Measurements from ENCODE around the gene PCCA.
"Not testable (repeated sequence)": the region's sequence is repeated elsewhere in the genome, so short reads cannot be mapped to it uniquely, and the experiment has no call there.

PCCA gene

DNA sequence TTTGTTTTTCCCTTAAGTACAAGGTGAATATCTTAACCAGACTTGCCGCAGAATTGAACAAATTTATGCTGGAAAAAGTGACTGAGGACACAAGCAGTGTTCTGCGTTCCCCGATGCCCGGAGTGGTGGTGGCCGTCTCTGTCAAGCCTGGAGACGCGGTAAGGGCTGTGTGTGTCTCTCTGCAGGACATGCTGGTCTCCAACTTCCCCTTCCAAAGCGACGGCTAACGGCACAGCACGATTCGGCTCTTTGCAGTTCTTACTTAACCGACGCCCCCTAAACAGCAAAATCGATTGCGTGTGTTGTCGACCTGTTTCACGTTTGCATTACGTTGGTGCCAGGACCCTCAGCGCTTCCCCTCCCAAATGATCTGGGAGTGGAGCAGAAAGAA is 426.5 kb downstream of the PCCA start:
- no peak for DNase-seq
- peaks cover 6% of the 10 kb centered on the region for H3K27me3 Mint-ChIP-seq
- no peak for ATAC-seq
- no peak overlapping the region for H3K27ac Mint-ChIP-seq
- no peak overlapping the region for H3K4me3 Mint-ChIP-seq
- peaks cover 5% of the 10 kb centered on the region for H3K4me1 Mint-ChIP-seq
- no peaks in the 10 kb centered on the region for H3K9me3 Mint-ChIP-seq

DNA sequence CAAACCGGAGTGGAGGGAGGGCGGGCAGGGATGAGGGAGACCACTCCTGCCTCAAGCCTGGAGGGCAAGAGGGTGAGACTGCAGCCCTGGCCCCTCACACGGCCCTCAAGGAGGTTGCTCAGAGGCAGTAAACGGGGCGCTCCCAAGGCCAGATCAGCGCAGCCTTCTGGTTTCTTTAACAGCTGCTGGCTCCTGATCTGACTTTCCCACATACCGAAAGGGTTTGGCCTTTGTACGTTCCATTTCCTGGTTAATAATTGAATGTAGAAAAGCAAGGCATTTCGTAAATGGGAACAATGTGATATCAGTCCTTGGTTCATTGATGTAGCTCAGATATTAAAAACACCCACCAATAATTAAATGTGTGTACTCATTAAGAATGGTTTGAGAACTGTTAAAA is 428.2 kb downstream of the PCCA start:
- no peak overlapping the region for H3K4me3 Mint-ChIP-seq
- H3K27ac Mint-ChIP-seq = no peak overlapping the region
- no peak for ATAC-seq

DNA sequence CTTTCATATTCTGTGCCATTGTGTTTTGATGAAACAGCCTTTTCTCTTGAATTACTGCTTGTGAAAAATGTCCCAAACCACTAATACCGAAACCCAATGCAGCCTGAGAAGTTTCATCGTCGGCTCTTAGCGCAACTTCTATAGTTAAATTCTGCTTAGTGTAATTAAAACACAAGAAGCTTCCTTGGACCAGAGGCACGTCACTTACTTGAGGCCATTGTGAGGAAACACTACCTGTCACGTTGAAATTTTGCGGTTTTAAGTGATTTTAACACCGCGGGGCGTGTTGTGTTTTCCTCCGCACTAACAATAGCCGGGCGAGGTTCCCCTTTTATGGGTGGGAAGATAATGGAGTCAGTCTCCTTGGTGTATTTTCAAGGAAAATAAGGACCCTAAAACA is 428.8 kb downstream of the PCCA start:
- DNase-seq (no peak), ATAC-seq (no peak)
- H3K27me3 Mint-ChIP-seq = peaks cover 6% of the 10 kb centered on the region
- H3K27ac Mint-ChIP-seq = no peak overlapping the region
- no peaks in the 10 kb centered on the region for H3K9me3 Mint-ChIP-seq
- peaks cover 10% of the 10 kb centered on the region for H3K4me1 Mint-ChIP-seq
- H3K4me3 Mint-ChIP-seq = no peak overlapping the region

More for the DNA sequence above, 428.2 kb downstream of the PCCA start:
- Mint-ChIP-seq H3K27me3 (peaks cover 6% of the 10 kb centered on the region), H3K4me1 (peaks cover 11% of the 10 kb centered on the region), H3K9me3 (no peaks in the 10 kb centered on the region)
- DNase-seq = no peak

DNA sequence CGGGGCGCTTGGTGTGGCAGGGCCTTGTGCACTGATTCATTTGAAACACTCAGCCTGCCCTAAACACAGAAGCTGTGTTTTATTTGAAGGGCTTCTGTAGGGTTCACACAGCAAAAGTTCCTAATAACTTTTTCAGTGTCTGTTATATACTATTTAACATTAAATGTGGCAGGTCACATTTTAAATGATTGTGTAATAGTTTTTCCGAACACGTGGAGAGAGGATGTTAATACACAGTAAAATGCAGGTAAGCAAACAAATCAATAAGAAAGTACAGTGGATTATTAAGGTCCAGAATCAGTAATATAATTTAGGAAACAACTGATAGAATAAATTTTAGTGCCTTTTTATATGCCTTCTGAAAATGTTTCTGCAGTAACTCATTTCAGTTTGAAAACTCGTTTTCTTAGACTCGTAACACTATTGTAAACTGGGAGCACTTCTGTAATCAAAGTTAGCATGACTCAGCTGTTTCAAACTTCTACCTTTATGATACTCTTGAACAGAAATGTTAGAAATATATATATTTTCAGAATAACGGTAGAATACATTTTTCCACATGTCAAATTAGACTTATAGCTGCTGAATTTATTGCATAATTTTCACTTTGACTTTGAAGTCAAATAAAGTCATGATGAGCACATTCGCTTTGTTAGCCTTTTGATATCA is 429.6 kb downstream of the PCCA start:
- peaks cover 9% of the 10 kb centered on the region for H3K4me1 Mint-ChIP-seq
- H3K27me3 Mint-ChIP-seq = peaks cover 6% of the 10 kb centered on the region
- DNase-seq (no peak), ATAC-seq (no peak)
- H3K4me3 Mint-ChIP-seq = no peak overlapping the region
- no peaks in the 10 kb centered on the region for H3K9me3 Mint-ChIP-seq
- H3K27ac Mint-ChIP-seq = no peak overlapping the region

DNA sequence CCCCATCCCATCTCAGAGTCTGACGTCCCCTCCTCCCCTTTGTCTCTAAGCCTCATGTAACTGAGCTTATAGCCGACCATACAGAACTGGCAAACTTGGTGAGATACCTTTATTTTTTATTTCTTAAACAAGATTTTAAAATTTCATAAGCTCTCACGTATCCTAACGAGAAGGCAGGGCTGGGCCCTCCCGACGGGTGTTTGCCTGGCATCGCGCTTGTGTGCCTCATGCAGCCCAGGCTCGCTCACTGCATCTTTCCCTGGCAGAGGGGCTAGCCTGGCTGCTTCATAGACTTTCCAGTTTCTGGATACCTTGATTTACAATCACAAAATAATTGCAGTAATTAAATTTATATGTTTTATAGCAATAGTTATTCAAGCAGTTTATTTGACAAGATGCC is 430.7 kb downstream of the PCCA start:
- peaks cover 2% of the 10 kb centered on the region for H3K27me3 Mint-ChIP-seq
- DNase-seq (no peak), ATAC-seq (no peak)
- no peak overlapping the region for H3K4me3 Mint-ChIP-seq
- H3K27ac Mint-ChIP-seq = no peak overlapping the region
- no peaks in the 10 kb centered on the region for H3K9me3 Mint-ChIP-seq
- H3K4me1 Mint-ChIP-seq = peaks cover 9% of the 10 kb centered on the region

DNA sequence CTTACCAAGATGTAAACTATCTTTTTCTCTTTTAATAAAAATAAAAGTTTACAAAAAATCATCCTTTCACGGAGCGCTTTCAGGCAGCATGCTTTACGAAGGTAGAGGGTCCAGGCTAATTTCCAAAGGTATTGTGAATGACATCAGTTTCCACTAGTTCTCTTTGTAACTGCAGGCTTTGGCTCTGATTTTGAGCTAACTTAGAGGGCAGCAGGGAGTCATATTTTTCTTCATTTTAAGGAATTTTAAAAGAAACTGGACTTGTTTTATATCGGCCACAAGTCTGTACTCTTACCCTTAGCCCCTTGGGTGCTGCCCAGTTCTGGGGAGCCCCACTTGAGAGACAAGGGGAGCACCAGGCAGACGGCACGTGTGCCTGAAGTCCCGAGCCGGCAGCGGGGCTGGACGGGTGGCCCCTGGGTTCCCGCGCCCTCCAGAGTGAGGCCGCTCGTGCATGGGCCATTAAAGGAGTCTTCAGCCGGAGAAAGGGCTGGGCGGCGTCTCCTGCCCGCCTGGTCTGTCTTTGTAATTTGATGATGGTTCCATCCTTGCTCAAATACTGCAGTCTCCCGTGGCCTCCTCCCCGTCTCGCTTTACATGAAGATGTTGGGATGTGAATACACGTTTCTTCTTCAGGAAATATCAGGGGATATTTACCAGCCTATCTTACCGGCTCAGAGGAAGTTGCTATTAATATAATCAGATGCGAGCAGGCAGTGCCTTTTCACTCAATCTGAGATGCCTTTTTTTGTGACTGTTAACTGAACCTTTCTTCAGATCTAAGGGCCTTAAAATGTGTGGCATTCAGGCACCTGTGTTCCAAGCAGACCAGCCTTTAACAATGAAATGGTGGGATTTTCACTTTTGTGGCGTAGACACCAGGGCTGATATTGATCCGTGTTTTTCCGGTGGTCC is 432.3 kb downstream of the PCCA start:
- Mint-ChIP-seq H3K27ac (no peak overlapping the region), H3K9me3 (no peaks in the 10 kb centered on the region), H3K27me3 (no peaks in the 10 kb centered on the region), H3K4me1 (peaks cover 9% of the 10 kb centered on the region), H3K4me3 (peak overlapping the region; percentile 2 to 59)
- no peak for ATAC-seq
- no peak for DNase-seq

DNA sequence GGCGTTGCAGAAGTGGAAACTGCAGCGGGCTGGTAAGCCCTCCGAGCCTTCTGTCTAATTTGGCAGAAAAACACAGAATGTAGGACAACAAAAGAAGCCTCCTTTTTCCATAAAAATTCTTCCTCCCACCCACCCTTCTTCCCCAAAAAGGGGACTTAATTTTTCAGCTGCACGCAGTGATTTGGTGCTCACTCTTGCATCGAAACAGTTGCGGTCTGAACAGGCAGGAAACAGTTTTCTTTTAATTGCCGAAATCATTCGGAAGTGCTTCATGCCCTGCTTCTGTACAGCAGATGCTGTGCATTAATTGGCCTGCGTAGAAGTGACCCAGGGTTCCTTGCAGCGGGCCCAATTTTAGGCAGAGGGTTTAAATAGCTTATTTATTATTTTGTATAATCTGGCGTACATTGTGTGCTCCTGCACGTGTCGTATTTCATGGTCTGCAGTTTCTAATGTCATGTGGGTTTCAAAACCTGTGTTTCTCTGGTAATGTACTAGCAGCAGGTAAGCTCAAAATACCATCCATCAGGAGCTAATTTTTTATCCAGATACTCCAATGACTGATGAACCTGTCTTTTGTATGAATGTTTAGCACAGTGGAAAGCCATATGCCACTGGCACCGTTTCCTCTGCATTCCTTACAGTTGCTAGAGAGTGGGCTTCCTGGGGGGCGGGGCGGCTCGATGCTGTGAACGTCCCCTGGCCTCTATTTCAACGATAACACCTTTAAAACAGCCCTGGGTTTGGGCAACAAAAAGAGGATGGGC is 433.1 kb downstream of the PCCA start:
- no peaks in the 10 kb centered on the region for H3K27me3 Mint-ChIP-seq
- DNase-seq = no peak
- H3K27ac Mint-ChIP-seq = no peak overlapping the region
- peak overlapping the region; percentile 2 to 59 for H3K4me3 Mint-ChIP-seq
- no peaks in the 10 kb centered on the region for H3K9me3 Mint-ChIP-seq
- peaks cover 9% of the 10 kb centered on the region for H3K4me1 Mint-ChIP-seq
- peak; percentile 59 for ATAC-seq

DNA sequence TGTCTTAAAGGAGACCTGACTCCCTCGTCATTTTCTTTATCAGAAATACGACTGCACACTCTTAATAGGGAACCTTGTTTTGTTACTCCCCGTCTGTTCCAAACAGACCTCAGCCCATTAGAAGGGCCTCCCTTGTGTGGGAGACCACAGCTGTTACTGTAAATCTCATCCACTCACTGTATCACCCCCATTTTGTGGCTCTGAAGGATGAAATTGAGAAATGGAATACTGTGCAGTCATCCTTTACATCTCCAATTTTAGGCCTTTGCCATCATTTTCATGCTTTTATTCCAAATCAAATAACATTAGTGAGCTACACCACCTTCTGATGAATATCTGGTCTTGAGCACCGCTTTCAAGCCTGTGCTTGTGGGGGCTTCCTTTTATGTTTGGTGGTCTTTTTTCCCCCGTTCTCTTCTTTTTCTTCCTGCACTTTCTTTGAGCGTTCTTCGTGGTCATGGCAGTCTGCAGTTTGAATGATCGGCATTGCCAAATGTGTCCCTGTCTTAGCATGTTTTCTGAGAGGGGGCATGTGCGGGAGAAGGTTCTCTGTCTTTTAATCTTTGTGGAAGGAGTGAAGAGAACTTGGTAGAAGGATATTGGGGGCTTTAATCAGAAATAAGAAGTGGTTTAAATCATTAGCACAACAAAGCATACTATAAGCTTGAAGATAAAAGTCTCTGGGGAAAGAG is 433.9 kb downstream of the PCCA start:
- Mint-ChIP-seq H3K27me3 (no peaks in the 10 kb centered on the region), H3K9me3 (no peaks in the 10 kb centered on the region), H3K27ac (no peak overlapping the region), H3K4me1 (peaks cover 9% of the 10 kb centered on the region), H3K4me3 (no peak overlapping the region)
- DNase-seq (no peak), ATAC-seq (no peak)

DNA sequence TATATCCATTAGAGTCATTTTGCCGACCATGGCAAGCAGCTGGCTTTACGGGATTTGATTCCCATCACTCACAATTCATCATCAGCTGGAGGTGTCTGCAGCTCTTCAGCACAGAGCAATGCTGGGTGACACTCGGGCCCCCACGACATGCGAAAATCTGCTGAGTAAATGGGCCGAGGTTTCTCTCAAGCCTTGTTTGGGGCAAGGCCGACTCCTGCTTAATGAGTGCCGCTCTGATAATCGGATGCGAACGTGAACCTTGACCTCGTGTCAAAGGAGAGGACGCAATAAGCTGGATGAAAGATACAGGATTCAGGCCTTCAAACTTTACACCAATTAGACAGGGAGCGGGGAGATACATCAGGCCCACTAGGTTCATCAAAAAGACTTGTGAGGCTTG is 434.5 kb downstream of the PCCA start:
- peak overlapping the region in 1 of 2 donors; percentile 8 for H3K27ac Mint-ChIP-seq
- ATAC-seq = no peak

DNA sequence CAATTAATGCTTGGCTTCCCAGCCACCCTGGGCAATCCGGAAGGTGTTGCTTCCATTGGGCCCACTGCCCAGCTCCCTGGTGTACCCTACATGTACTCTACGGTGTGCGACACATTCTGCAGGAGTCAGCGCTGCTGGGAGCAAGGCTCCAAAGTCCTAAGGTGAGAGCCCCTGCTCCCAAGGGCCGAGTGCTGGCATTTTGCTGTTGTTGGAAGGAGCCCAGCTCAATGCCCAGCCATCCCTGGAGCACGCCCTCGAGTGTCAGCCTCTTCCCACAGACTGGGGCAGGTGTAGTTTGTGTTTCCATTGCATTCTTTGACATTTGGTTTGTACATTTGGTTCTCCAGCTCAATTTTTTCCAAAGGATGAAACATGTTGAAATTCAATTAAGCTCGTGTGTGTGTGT is 435.1 kb downstream of the PCCA start:
- Mint-ChIP-seq H3K27me3 (no peaks in the 10 kb centered on the region), H3K27ac (no peak overlapping the region), H3K4me1 (peaks cover 9% of the 10 kb centered on the region), H3K4me3 (no peak overlapping the region), H3K9me3 (no peaks in the 10 kb centered on the region)
- ATAC-seq = no peak
- no peak for DNase-seq

More for the DNA sequence above, 434.5 kb downstream of the PCCA start:
- Mint-ChIP-seq H3K4me3 (no peak overlapping the region), H3K4me1 (peaks cover 9% of the 10 kb centered on the region), H3K9me3 (no peaks in the 10 kb centered on the region), H3K27me3 (no peaks in the 10 kb centered on the region)
- DNase-seq = no peak

DNA sequence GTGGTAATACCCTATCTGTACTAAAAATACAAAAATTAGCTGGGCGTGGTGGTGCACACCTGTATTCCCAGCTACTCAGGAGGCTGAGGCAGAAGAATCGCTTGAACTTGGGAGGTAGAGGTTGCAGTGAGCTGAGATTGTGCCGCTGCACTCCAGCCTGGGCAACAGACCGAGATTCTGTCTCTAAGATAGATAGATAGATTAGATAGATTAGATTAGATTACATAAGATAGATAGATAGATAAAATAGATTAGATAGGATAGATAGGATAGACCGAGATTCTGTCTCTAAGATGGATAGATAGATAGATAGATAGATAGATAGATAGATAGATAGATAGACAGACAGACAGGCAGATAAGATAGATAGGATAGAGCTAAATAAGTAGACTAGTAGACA is 435.8 kb downstream of the PCCA start:
- H3K4me1 Mint-ChIP-seq, DNase-seq, H3K27me3 Mint-ChIP-seq, H3K9me3 Mint-ChIP-seq, ATAC-seq, H3K4me3 Mint-ChIP-seq: not testable (repeated sequence)
- peak overlapping the region in 1 of 2 donors; percentile 55 for H3K27ac Mint-ChIP-seq

DNA sequence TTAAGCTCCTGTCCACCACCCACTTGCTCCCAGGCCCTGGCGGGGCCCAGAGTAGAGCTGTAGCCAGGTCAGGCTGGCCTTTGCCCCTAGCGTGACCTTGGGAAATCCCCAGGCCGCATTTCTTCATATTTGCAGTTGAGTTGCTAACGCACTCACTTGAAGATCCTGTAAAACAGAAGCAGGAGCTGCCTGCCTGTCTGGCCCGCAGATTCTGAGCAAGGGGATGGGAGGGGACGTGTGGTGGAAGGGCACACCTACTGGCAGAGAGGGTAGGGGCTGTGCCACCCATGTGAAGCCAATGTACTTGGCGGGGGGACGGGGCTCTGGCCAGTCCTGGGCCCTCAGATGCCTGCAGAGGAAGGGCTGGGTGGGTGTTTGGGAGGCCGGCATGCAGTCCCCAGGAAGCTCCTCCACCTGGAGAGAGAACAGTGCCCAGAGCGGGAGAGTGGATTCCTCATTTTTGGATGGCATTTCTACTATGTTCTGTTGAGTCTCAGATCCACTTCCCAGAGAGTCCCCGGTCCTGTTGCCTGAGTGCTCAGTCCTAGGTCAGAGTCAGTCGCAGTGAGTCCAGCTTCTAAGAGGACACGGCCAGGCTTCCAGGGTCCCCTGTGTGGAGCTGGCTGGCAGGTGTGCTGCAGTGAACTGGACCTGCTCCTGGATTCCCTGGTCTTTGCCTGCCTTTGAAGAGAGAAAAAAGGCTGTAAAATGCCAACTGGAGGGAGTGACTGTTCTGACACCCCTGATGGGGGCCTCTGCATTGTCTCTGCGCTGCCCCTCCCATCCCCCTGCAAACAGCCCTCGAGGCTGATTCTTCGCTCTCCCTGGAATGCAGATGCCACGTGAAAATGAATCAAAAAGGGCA is 436.8 kb downstream of the PCCA start:
- no peak overlapping the region for H3K27ac Mint-ChIP-seq
- H3K9me3 Mint-ChIP-seq = no peaks in the 10 kb centered on the region
- H3K4me1 Mint-ChIP-seq = peaks cover 9% of the 10 kb centered on the region
- ATAC-seq (no peak), DNase-seq (no peak)
- H3K27me3 Mint-ChIP-seq = no peaks in the 10 kb centered on the region
- no peak overlapping the region for H3K4me3 Mint-ChIP-seq

DNA sequence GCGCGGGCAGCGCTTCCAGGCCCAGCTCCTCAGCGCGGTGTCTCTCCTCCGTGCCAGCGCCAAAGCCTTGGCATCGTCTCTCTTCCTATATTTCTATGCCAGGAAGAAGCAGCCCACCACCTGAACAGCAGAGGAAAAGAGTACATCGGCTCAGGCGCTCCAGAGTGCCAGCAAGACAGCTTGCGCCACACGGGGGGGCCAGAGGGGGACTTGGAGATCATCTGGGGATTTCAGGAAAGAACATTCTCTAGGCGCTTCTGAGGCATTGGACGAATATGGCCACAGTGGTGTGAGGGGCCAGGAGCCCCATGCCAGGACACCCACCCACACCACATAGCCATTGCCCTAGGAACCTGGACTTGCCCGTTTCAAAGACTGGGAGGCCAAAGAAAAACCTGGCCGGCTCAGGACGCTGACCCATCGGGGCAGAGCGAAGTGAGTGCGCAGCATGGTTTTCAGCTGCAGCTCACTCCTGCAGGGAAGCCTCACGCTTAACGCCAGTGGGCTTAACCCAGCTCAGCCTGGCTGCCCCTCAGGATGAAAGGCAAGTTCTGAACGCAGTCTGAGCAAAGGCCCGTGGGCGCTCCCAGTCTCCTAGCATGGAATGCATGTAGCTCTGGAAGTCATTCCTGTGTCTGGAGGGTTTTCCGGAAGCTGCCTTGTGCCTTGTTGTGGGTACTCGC is 437.6 kb downstream of the PCCA start:
- Mint-ChIP-seq H3K4me3 (no peak overlapping the region), H3K27me3 (no peaks in the 10 kb centered on the region), H3K4me1 (peaks cover 5% of the 10 kb centered on the region), H3K9me3 (no peaks in the 10 kb centered on the region), H3K27ac (no peak overlapping the region)
- no peak for DNase-seq
- ATAC-seq = no peak

DNA sequence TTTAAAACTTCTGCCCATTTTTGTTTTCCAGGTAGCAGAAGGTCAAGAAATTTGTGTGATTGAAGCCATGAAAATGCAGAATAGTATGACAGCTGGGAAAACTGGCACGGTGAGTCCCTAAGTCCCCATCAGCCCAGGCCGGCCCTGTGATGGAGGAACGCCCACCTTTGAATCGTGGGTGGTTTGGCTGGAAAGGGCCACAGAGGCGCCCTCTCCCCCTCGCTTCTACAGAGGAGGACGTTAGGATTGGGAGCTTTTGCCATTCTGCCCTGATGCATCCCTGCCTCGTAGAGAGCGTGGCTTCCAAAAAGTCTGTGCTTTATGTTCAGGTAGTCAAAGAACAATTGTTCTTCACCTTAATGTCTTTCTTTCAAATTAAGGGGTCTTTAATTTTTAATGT is 438.8 kb downstream of the PCCA start:
- Mint-ChIP-seq H3K27ac (no peak overlapping the region), H3K27me3 (no peaks in the 10 kb centered on the region), H3K9me3 (no peaks in the 10 kb centered on the region), H3K4me1 (no peaks in the 10 kb centered on the region), H3K4me3 (no peak overlapping the region)
- DNase-seq = no peak
- no peak for ATAC-seq
